ENCODE measurements around the gene ACOX3. TPM values are rescaled to one million over a fixed set of nuclear protein-coding genes. Genes with fewer than 3 reads are reported as not detected.
A peak's percentile ranks its signal among the peaks of the same experiment; 100 is the strongest.

ACOX3 gene
- 8.4 and 18.6 TPM in 2 replicates for total RNA-seq (2011; cell fraction: chromatin; rRNA removed; ENCODE audit: low replicate concordance)
- total RNA-seq (2011; cell fraction: nucleolus; rRNA removed): 5.9 and 8.7 TPM in 2 replicates
- 5.9 and 9.8 TPM in 2 replicates for total RNA-seq (2011; cell fraction: nucleoplasm; rRNA removed)
- total RNA-seq (2014; rRNA removed) (4.9 and 5.1 TPM in 2 replicates), total RNA-seq (2014; rRNA removed; fragmentation: Illumina TruSeq; extraction: Trizol) (3.7 and 3.8 TPM in 2 replicates), total RNA-seq (2015; rRNA removed; fragmentation: Illumina TruSeq; extraction: Trizol) (3.8 and 4.6 TPM in 2 replicates), total RNA-seq (2021) (5.9 and 7.3 TPM in 2 replicates), polyA plus RNA-seq (2011; rRNA removed) (2.3 and 2.9 TPM in 2 replicates), polyA plus RNA-seq (2014; fragmentation: Illumina TruSeq; extraction: Trizol) (4.0 and 4.4 TPM in 2 replicates), polyA plus RNA-seq (2014; fragmentation: Nextera tagmentation; extraction: Ambion mirVana) (1 to 10 TPM in 1 of 2 experiments, under 1 TPM in 1; 0.68 to 1.0 TPM), polyA plus RNA-seq (2014; rRNA removed) (3.0 and 4.9 TPM in 2 replicates), polyA minus RNA-seq (2011; rRNA and poly(A)+ RNA removed) (3.9 and 5.0 TPM in 2 replicates), Bru-seq, nascent RNA (percentile 64 among the genes with signal in this experiment), BruChase-seq, experiment 1, labeled RNA remaining after a 2-hour chase (percentile 61 among the genes with signal in this experiment), BruChase-seq, experiment 2, labeled RNA remaining after a 6-hour chase (percentile 57 among the genes with signal in this experiment)
- polyA plus RNA-seq (2011; cell fraction: cytosol; rRNA removed): 2.6 and 3.3 TPM in 2 replicates
- 6.1 and 6.5 TPM in 2 replicates for polyA plus RNA-seq (2011; cell fraction: nucleus; rRNA removed)
- 5.1 and 9.2 TPM in 2 replicates for polyA plus RNA-seq (2012)
- 1.5 and 4.6 TPM in 2 replicates for polyA minus RNA-seq (2011; cell fraction: cytosol; rRNA and poly(A)+ RNA removed)
- polyA minus RNA-seq (2011; cell fraction: nucleus; rRNA and poly(A)+ RNA removed): 3.5 and 4.8 TPM in 2 replicates
- long read RNA-seq, experiment 1, partial matches to known transcripts: 10 of 28 reads
- long read RNA-seq, experiment 1, other reads (novel, unspliced or antisense): 16 of 28 reads
- long read RNA-seq, experiment 2, partial matches to known transcripts: 0 of 6 reads
- long read RNA-seq, experiment 2, other reads (novel, unspliced or antisense): 5 of 6 reads
- long read RNA-seq, experiment 3, partial matches to known transcripts: 3 of 11 reads
- long read RNA-seq, experiment 3, other reads (novel, unspliced or antisense): 7 of 11 reads

- peaks cover 89% of the 10 kb centered on the region for H3K79me2 ChIP-seq (ENCODE audit: control insufficient read depth, insufficient read depth, low read length)
- WGBS (ENCODE audit: insufficient coverage, low coverage, missing lambda C conversion rate): under 1% methylated on average over 50 of the region's 60 CpGs
- peaks cover 8 to 17% of the 10 kb centered on the region in 2 experiments; a peak in 4 of 5 replicates for H3K4me1 ChIP-seq (replicated peaks in 1 of 2; ENCODE audit: control insufficient read depth in 2 of 2, insufficient read depth in 2 of 2, low read length in 2 of 2)
- peak within 1 kb of the TSS; percentile 98 for H2AFZ ChIP-seq (ENCODE audit: low read depth, low read length)
- in situ Hi-C loops (cut with MboI): no loop called here
- no peaks in the 10 kb centered on the region for H3K9me3 ChIP-seq (replicated peaks; ENCODE audit: control insufficient read depth, insufficient read depth, low read depth, low read length)
- H3K9ac ChIP-seq (ENCODE audit: insufficient read depth in 1 of 2, low read depth in 2 of 2, low read length in 2 of 2): peak within 1 kb of the TSS; percentile 97 to 99
- H3K4me3 ChIP-seq: peak within 1 kb of the TSS; percentile 97
- intact Hi-C loops (cut with micrococcal nuclease): no loop called here
- POLR2A ChIA-PET: interaction anchor here (0.7 to 2.3 kb wide), 5 partner anchors 10 to 190 kb away, joined by 3 to 7 read pairs (median 4); no protein-coding TSS in a partner anchor
- H3K36me3 ChIP-seq (ENCODE audit: control insufficient read depth, insufficient read depth, low read length): peaks cover 15% of the 10 kb centered on the region; the same call in 2 of the 3 replicates
- peaks cover 16% of the 10 kb centered on the region for H4K20me1 ChIP-seq (replicated peaks; ENCODE audit: control insufficient read depth, insufficient read depth, low read length)
- CTCF ChIA-PET (ENCODE audit: low intra/inter-chr PET ratio): no interaction called here
- peaks cover 3% of the 10 kb centered on the region for H3K9me1 ChIP-seq (ENCODE audit: control insufficient read depth, insufficient read depth, low read length)
- peak; percentile 90 to 92 (median 91) for DNase-seq (ENCODE audit: extremely low read depth in 1 of 4, low spot score in 3 of 4)
- H3K27ac ChIP-seq (ENCODE audit: extremely low read depth, low read depth, low read length): peak within 1 kb of the TSS; percentile 99
- no peaks in the 10 kb centered on the region for H3K27me3 ChIP-seq (ENCODE audit: control insufficient read depth in 2 of 2, insufficient read depth in 2 of 2, low read length in 2 of 2)
- ATAC-seq: peak; percentile 85
- FAIRE-seq: peak; percentile 78
- BruUV-seq (replicated peaks): no TSS peak
- H3K4me2 ChIP-seq (ENCODE audit: insufficient read depth, low read length): peak within 1 kb of the TSS; percentile 98
- TF ChIP-seq HNRNPUL1 (IDR thresholded peaks at IDR 0.05; ENCODE audit: low read length): no peak
- TF ChIP-seq ZNF184 (CRISPR knock-in tag; IDR thresholded peaks at IDR 0.05): no peak
- peak; percentile 76 for TF ChIP-seq SUPT5H (IDR thresholded peaks at IDR 0.05)
- no peak for TF ChIP-seq ATF2 (CRISPR knock-in tag; IDR thresholded peaks at IDR 0.05)
- TF ChIP-seq JUND (IDR thresholded peaks at IDR 0.05; ENCODE audit: borderline replicate concordance, low read depth, low read length): peak; percentile 78
- TF ChIP-seq JUND (tag; IDR thresholded peaks at IDR 0.05; ENCODE audit: borderline replicate concordance, low read depth, low read length): no peak; the same call in 2 of the 3 replicates
- TF ChIP-seq SP2 (IDR thresholded peaks at IDR 0.05; ENCODE audit: extremely low read depth, low read depth, low read length, poor library complexity, severe bottlenecking): no peak
- TF ChIP-seq CXXC5 (CRISPR knock-in tag; IDR thresholded peaks at IDR 0.05): peak; percentile 65
- no peak for TF ChIP-seq HDGF (IDR thresholded peaks at IDR 0.05)
- TF ChIP-seq ETS1 (conservative IDR thresholded peaks at IDR 0.05; ENCODE audit: control insufficient read depth, low read depth, low read length): peak; percentile 93
- TF ChIP-seq ZNF445 (CRISPR knock-in tag; IDR thresholded peaks at IDR 0.05; ENCODE audit: low read depth): no peak
- 0 out of 2 replicates have a peak, but pooled peaks have one; percentile 51 for TF ChIP-seq GMEB1 (CRISPR knock-in tag; IDR thresholded peaks at IDR 0.05)
- TF ChIP-seq ZNF174 (CRISPR knock-in tag; IDR thresholded peaks at IDR 0.05): no peak
Observed at GRCh38 chr4:8440492-8441311, at the start of gene ACOX3, which contains the start of gene TRMT44. Gene ACOX3, minus strand, starts transcription at chr4:8440723. Its CDS starts 24,202 bp downstream, at chr4:8416521. Gene TRMT44, plus strand, starts transcription at chr4:8440777. Its CDS starts 46 bp downstream, at chr4:8440823.

Data from K562 (cell line).